B cell (primary cell): Measurements from ENCODE around the gene USH1C. TPM values are rescaled to one million over a fixed set of nuclear protein-coding genes. Genes with fewer than 3 reads are reported as not detected.

Experiments used
- ATAC-seq: fragments of 200-7000 bp; cut with Tn5 transposase; one replicate; pipeline ENCODE4 v1.10.0; 2021; ENCODE audit warnings: low read depth, mild to moderate bottlenecking, moderate number of reproducible peaks, moderate library complexity
- CTCF ChIA-PET: fragments of 350-600 bp; sonication (Branson Sonifier 250); formaldehyde crosslinking; loops from one replicate; lab custom pipeline; 2021; ENCODE audit warnings: antibody characterized with exemption, inconsistent platforms; lab: Charles Lee
- POLR2A ChIA-PET: fragments of 350-600 bp; sonication (Branson Sonifier 250); formaldehyde crosslinking; loops from one replicate; lab custom pipeline; 2021; ENCODE audit warnings: antibody characterized with exemption; lab: Charles Lee
- DNase-seq: peaks from one replicate; pipeline ENCODE4 v3.0.0; 2013
- H2AFZ ChIP-seq: 2 replicates; pipeline ENCODE4 v1.6.1; 2012; ENCODE audit warnings: mild to moderate bottlenecking, low read depth, low read length; ENCODE audit not compliant: insufficient read depth, poor library complexity, severe bottlenecking
- H3K27ac ChIP-seq, 2 donors: 1 replicate in 1 of 2; 2 replicates in 1 of 2; pipeline ENCODE4 v1.5.1; 2012 to 2013; ENCODE audit warnings: low read length in 2 of 2, mild to moderate bottlenecking in 2 of 2, moderate library complexity in 1 of 2
- H3K27me3 ChIP-seq, 4 experiments: fragments of 200-600 bp in 1 of 4; sonication (generic) in 1 of 4; replicated peaks in 1 of 4; 1 replicate in 2 of 4; 2 replicates in 2 of 4; pipeline versions ENCODE4 v1.6.1 to v1.7.0; 2013 to 2016; ENCODE audit warnings: low read length in 3 of 4, mild to moderate bottlenecking in 2 of 4, mixed read lengths in 1 of 4, moderate library complexity in 1 of 4; ENCODE audit not compliant: insufficient read depth in 4 of 4, control insufficient read depth in 3 of 4; ENCODE audit errors: control extremely low read depth in 1 of 4
- H3K36me3 ChIP-seq, 2 experiments: replicated peaks in 1 of 2; 1 replicate in 1 of 2; 2 replicates in 1 of 2; pipeline versions ENCODE4 v1.6.1 to v1.7.1; 2013; ENCODE audit warnings: low read length in 1 of 2; ENCODE audit not compliant: insufficient read depth in 2 of 2, control insufficient read depth in 1 of 2; ENCODE audit errors: control extremely low read depth in 1 of 2, extremely low read depth in 1 of 2
- H3K4me1 ChIP-seq, 2 donors: fragments of 200-600 bp in 1 of 2; sonication (generic) in 1 of 2; 1 replicate in 1 of 2; 2 replicates in 1 of 2; pipeline versions ENCODE4 v1.5.1 to v1.6.1; 2013 to 2017; ENCODE audit warnings: low read length in 2 of 2; ENCODE audit not compliant: control insufficient read depth in 2 of 2, insufficient read depth in 2 of 2
- H3K4me2 ChIP-seq: replicated peaks from 2 replicates; pipeline ENCODE3; 2012; ENCODE audit warnings: mild to moderate bottlenecking, low read depth, low read length; ENCODE audit not compliant: poor library complexity, severe bottlenecking
- H3K4me3 ChIP-seq, 5 experiments: fragments of 200-600 bp in 1 of 5; sonication (generic) in 1 of 5; 1 replicate in 3 of 5; 2 replicates in 2 of 5; pipeline versions ENCODE4 v1.5.1 to v1.7.0; 2011 to 2016; ENCODE audit warnings: low read length in 4 of 5, mild to moderate bottlenecking in 4 of 5, low read depth in 2 of 5, control low read depth in 1 of 5, moderate library complexity in 1 of 5; ENCODE audit not compliant: insufficient read depth in 1 of 5; ENCODE audit errors: control extremely low read depth in 1 of 5, extremely low read depth in 1 of 5
- H3K79me2 ChIP-seq: fragments of 200-600 bp; sonication (generic); one replicate; pipeline ENCODE4 v1.6.0; 2016; ENCODE audit warnings: low read length; ENCODE audit not compliant: control insufficient read depth, insufficient read depth
- H3K9ac ChIP-seq: fragments of 200-600 bp; sonication (generic); 2 replicates; pipeline ENCODE4 v1.6.1; 2017; ENCODE audit warnings: mild to moderate bottlenecking, low read length, moderate library complexity
- H3K9me3 ChIP-seq, 3 donors: one replicate each; pipeline versions ENCODE4 v1.6.1 to v1.7.1; 2013; ENCODE audit warnings: low read length in 2 of 3; ENCODE audit not compliant: control insufficient read depth in 2 of 3, insufficient read depth in 1 of 3; ENCODE audit errors: control extremely low read depth in 1 of 3
- H4K20me1 ChIP-seq: 2 replicates; pipeline ENCODE4 v1.6.0; 2012; ENCODE audit warnings: mild to moderate bottlenecking, low read length; ENCODE audit not compliant: insufficient read depth, control insufficient read depth, poor library complexity, severe bottlenecking
- H3K27ac Mint-ChIP-seq: one replicate; pipeline ENCODE4 v1.8.0; 2021; ENCODE audit warnings: mixed read lengths
- H3K27me3 Mint-ChIP-seq: one replicate; pipeline ENCODE4 v1.8.0; 2021; ENCODE audit warnings: mixed read lengths
- H3K4me1 Mint-ChIP-seq: one replicate; pipeline ENCODE4 v1.8.0; 2021; ENCODE audit warnings: mixed read lengths
- H3K4me3 Mint-ChIP-seq: one replicate; pipeline ENCODE4 v1.8.0; 2021; ENCODE audit warnings: mixed read lengths
- H3K9me3 Mint-ChIP-seq: one replicate; pipeline ENCODE4 v1.8.0; 2022; ENCODE audit warnings: mixed read lengths; ENCODE audit not compliant: insufficient read depth
- CTCF ChIP-seq: fragments of 200-600 bp; IDR thresholded peaks from one replicate; pipeline ENCODE4 v1.8.0; 2022; ENCODE audit warnings: antibody characterized with exemption, mild to moderate bottlenecking
- EZH2 ChIP-seq: IDR thresholded peaks from 2 replicates; pipeline ENCODE4 v1.6.1; 2012; ENCODE audit warnings: borderline replicate concordance, low read depth, mild to moderate bottlenecking, moderate library complexity, low read length; ENCODE audit not compliant: insufficient read depth, poor library complexity, severe bottlenecking
- WGBS: methylation state at CpG from one replicate; pipeline ENCODE4 v1.1.5; 2013; ENCODE audit warnings: missing lambda C conversion rate; ENCODE audit not compliant: insufficient coverage; 5-methylcytosine and 5-hydroxymethylcytosine counted together
- intact Hi-C: fragments of 100-400 bp; cut with micrococcal nuclease; formaldehyde crosslinking; loops from one replicate; pipeline ENCODE4 v1.10.0; 2022
- polyA plus RNA-seq: library from polyadenylated mRNA; depleted of rRNA; stranded (reverse); fragments of >200 nt; gene quantifications from 2 replicates; pipeline ENCODE4 v1.2.3, GENCODE V29; 2012
- total RNA-seq, 2 donors: library from RNA; stranded (reverse); fragments of 120-200 nt in 1 of 2; gene quantifications; 1 replicate in 1 of 2; 2 replicates in 1 of 2; pipeline versions ENCODE4 v1.2.3 to v1.2.4, GENCODE V29; 2013 to 2022

The USH1C gene
- total and polyA plus RNA-seq, 2 donors (not counting 1 experiment from before 2014, with no cell fraction given): not detected

- Histone ChIP-seq H2AFZ (no peak overlapping the region), H3K36me3 (no peaks in the 10 kb centered on the region), H3K4me1 (no peaks in the 10 kb centered on the region), H4K20me1 (no peaks in the 10 kb centered on the region), H3K27me3 (peaks cover 0 to 9% (median 2%) of the 10 kb centered on the region in 4 experiments), H3K4me2 (no peak overlapping the region), H3K4me3 (no peak overlapping the region), H3K9ac (no peak overlapping the region), H3K27ac (no peak overlapping the region), H3K9me3 (no peaks in the 10 kb centered on the region), H3K79me2 (no peaks in the 10 kb centered on the region)
- no peaks in the 10 kb centered on the region for H3K4me1 Mint-ChIP-seq
- intact Hi-C loops: no loop called here
- no peak for TF ChIP-seq EZH2
- TF ChIP-seq CTCF: no peak
- H3K27me3 Mint-ChIP-seq: peaks cover 34% of the 10 kb centered on the region
- peaks cover 2% of the 10 kb centered on the region for H3K9me3 Mint-ChIP-seq
- H3K4me3 Mint-ChIP-seq: no peak overlapping the region
- ChIA-PET POLR2A (no interaction called here), CTCF (no interaction called here)
- no peak for DNase-seq
- WGBS: no CpG with 5 or more reads among the region's 1 CpG
- ATAC-seq: no peak
- H3K27ac Mint-ChIP-seq: no peak overlapping the region
Observed at GRCh38 chr11:17488563-17488962, 55.7 kb downstream of the USH1C start.

- Histone ChIP-seq H3K9me3 (no peaks in the 10 kb centered on the region), H3K4me2 (no peak overlapping the region), H3K79me2 (no peaks in the 10 kb centered on the region), H3K36me3 (no peaks in the 10 kb centered on the region), H2AFZ (no peak overlapping the region), H3K4me3 (no peak overlapping the region), H4K20me1 (no peaks in the 10 kb centered on the region), H3K27ac (no peak overlapping the region), H3K27me3 (peaks cover 0 to 9% (median 2%) of the 10 kb centered on the region in 4 experiments), H3K9ac (no peak overlapping the region), H3K4me1 (no peaks in the 10 kb centered on the region)
- peaks cover 4% of the 10 kb centered on the region for H3K9me3 Mint-ChIP-seq
- no peaks in the 10 kb centered on the region for H3K4me1 Mint-ChIP-seq
- intact Hi-C loops: no loop called here
- ATAC-seq (no peak), DNase-seq (no peak)
- 86% methylated on average over 2 of the region's 5 CpGs for WGBS
- POLR2A ChIA-PET: no interaction called here
- no peak overlapping the region for H3K27ac Mint-ChIP-seq
- CTCF ChIA-PET: interaction anchor here (2.1 kb wide), 1 partner anchor 102 kb away, joined by 9 read pairs; no protein-coding TSS in a partner anchor
- TF ChIP-seq CTCF: no peak
- TF ChIP-seq EZH2: no peak
- peaks cover 32% of the 10 kb centered on the region for H3K27me3 Mint-ChIP-seq
- H3K4me3 Mint-ChIP-seq: no peak overlapping the region
Observed at GRCh38 chr11:17486646-17487045, 57.6 kb downstream of the USH1C start.
